Nephron progenitor cell (in vitro differentiated cells): ENCODE measurements around the gene KRT78.
A peak's percentile ranks its signal among the peaks of the same experiment; 100 is the strongest.

Experiments used
- DNase-seq: peaks from one replicate; pipeline ENCODE4 v3.0.0; 2021
- H3K27ac Mint-ChIP-seq: 2 replicates; pipeline ENCODE4 v1.8.0; 2021; ENCODE audit warnings: mild to moderate bottlenecking, moderate library complexity, mixed read lengths
- H3K27me3 Mint-ChIP-seq: 2 replicates; pipeline ENCODE4 v1.8.0; 2021; ENCODE audit warnings: mild to moderate bottlenecking, low read depth, mixed read lengths; ENCODE audit not compliant: poor library complexity
- H3K36me3 Mint-ChIP-seq: 2 replicates; pipeline ENCODE4 v1.8.0; 2021; ENCODE audit warnings: low read depth, mixed read lengths
- H3K4me1 Mint-ChIP-seq: 2 replicates; pipeline ENCODE4 v1.8.0; 2021; ENCODE audit warnings: mixed read lengths
- H3K4me3 Mint-ChIP-seq: 2 replicates; pipeline ENCODE4 v1.8.0; 2021; ENCODE audit warnings: mild to moderate bottlenecking, moderate library complexity, mixed read lengths
- H3K9me3 Mint-ChIP-seq: 2 replicates; pipeline ENCODE4 v1.8.0; 2021; ENCODE audit warnings: mild to moderate bottlenecking, moderate library complexity, mixed read lengths
- CTCF ChIP-seq: fragments of 200-600 bp; sonication (generic); IDR thresholded peaks from 2 replicates; pipeline ENCODE4 v1.5.0; 2021; ENCODE audit warnings: antibody characterized with exemption

Gene KRT78

GRCh38 chr12:52867152-52867551 is 18.4 kb upstream of the KRT78 start:
- Mint-ChIP-seq H3K27me3 (peaks cover 5% of the 10 kb centered on the region), H3K4me1 (peaks cover 13% of the 10 kb centered on the region), H3K9me3 (no peaks in the 10 kb centered on the region), H3K4me3 (no peak overlapping the region), H3K27ac (no peak overlapping the region), H3K36me3 (no peaks in the 10 kb centered on the region)
- TF ChIP-seq CTCF, result no peak
- no peak for DNase-seq

GRCh38 chr12:52865090-52865944 is 16.5 kb upstream of the KRT78 start:
- TF ChIP-seq CTCF, result peak; percentile 78
- peak; percentile 86 for DNase-seq
- no peaks in the 10 kb centered on the region for H3K9me3 Mint-ChIP-seq
- H3K4me1 Mint-ChIP-seq, result no peaks in the 10 kb centered on the region
- no peak overlapping the region for H3K27ac Mint-ChIP-seq
- H3K4me3 Mint-ChIP-seq, result no peak overlapping the region
- H3K27me3 Mint-ChIP-seq, result peaks cover 5% of the 10 kb centered on the region
- H3K36me3 Mint-ChIP-seq, result no peaks in the 10 kb centered on the region

- Mint-ChIP-seq H3K27ac (peak overlapping the region; percentile 14), H3K4me1 (no peaks in the 10 kb centered on the region), H3K9me3 (no peaks in the 10 kb centered on the region), H3K4me3 (no peak overlapping the region), H3K27me3 (peaks cover 2% of the 10 kb centered on the region), H3K36me3 (no peaks in the 10 kb centered on the region)
- DNase-seq, result no peak
- no peak for TF ChIP-seq CTCF
These were observed 13.2 kb upstream of the KRT78 start for GRCh38 chr12:52862023-52862422.

GRCh38 chr12:52861511-52861910 is 12.7 kb upstream of the KRT78 start:
- no peak for TF ChIP-seq CTCF
- Mint-ChIP-seq H3K27ac (no peak overlapping the region), H3K9me3 (no peaks in the 10 kb centered on the region), H3K4me1 (no peaks in the 10 kb centered on the region), H3K27me3 (peaks cover 2% of the 10 kb centered on the region), H3K4me3 (no peak overlapping the region), H3K36me3 (no peaks in the 10 kb centered on the region)
- DNase-seq, result no peak

GRCh38 chr12:52860102-52860823 is 11.5 kb upstream of the KRT78 start:
- Mint-ChIP-seq H3K27me3 (peaks cover 2% of the 10 kb centered on the region), H3K4me1 (no peaks in the 10 kb centered on the region), H3K4me3 (no peak overlapping the region), H3K36me3 (no peaks in the 10 kb centered on the region), H3K27ac (no peak overlapping the region), H3K9me3 (peaks cover 4% of the 10 kb centered on the region)
- TF ChIP-seq CTCF, result no peak
- no peak for DNase-seq
